ENCODE measurements around the gene ZNF423. TPM values are rescaled to one million over a fixed set of nuclear protein-coding genes. Genes with fewer than 3 reads are reported as not detected.

ZNF423 gene
- total and polyA plus RNA-seq, 10 donors: 0.36 to 7.0 (median 3.7) TPM

GRCh38 chr16:49465661-49466528, 390.0 kb downstream of the ZNF423 start:
- intact Hi-C loops (cut with DNase I; ENCODE audit: low total_unique reads): no loop called here
- TF ChIP-seq POLR2AphosphoS5 (IDR thresholded peaks at IDR 0.05) (no peak), POLR2A (IDR thresholded peaks at IDR 0.05) (no peak), CTCF (IDR thresholded peaks at IDR 0.05 in 8 of 11, conservative IDR thresholded peaks at IDR 0.05 in 3 of 11) (no peak)
- Histone ChIP-seq H3K27me3 (replicated peaks in 1 of 7) (peaks cover 0 to 27% (median 0%) of the 10 kb centered on the region in 7 donors), H3K4me3 (no peak overlapping the region), H3K27ac (no peak overlapping the region), H3K9me3 (no peaks in the 10 kb centered on the region), H3K4me1 (peaks cover 0 to 36% (median 13%) of the 10 kb centered on the region in 6 donors), H3K36me3 (no peaks in the 10 kb centered on the region)
- 87 to 92% (median 91%) methylated on average over 19 of the region's 19 CpGs for WGBS, 5 donors
- peak; percentile 64 for DNase-seq

- TF ChIP-seq CTCF (IDR thresholded peaks at IDR 0.05 in 8 of 11, conservative IDR thresholded peaks at IDR 0.05 in 3 of 11): peak in 3 of 11 experiments; percentile 11 to 32 (median 14)
- no peak for TF ChIP-seq POLR2A (IDR thresholded peaks at IDR 0.05)
Measured at GRCh38 chr16:49464877-49465504, 390.9 kb downstream of the ZNF423 start.

GRCh38 chr16:49464093-49464492, 391.8 kb downstream of the ZNF423 start:
- TF ChIP-seq POLR2A (IDR thresholded peaks at IDR 0.05) (no peak), CTCF (IDR thresholded peaks at IDR 0.05 in 8 of 11, conservative IDR thresholded peaks at IDR 0.05 in 3 of 11) (no peak), POLR2AphosphoS5 (IDR thresholded peaks at IDR 0.05) (no peak)
- WGBS, 5 donors: 62 to 82% (median 73%) methylated on average over 2 of the region's 2 CpGs
- no peaks in the 10 kb centered on the region for H3K9me3 ChIP-seq
- H3K36me3 ChIP-seq: no peaks in the 10 kb centered on the region
- no peak overlapping the region for H3K27ac ChIP-seq
- peak; percentile 45 for DNase-seq
- peaks cover 0 to 27% (median 0%) of the 10 kb centered on the region in 7 donors for H3K27me3 ChIP-seq (replicated peaks in 1 of 7)
- peaks cover 0 to 28% (median 10%) of the 10 kb centered on the region in 6 donors for H3K4me1 ChIP-seq
- intact Hi-C loops (cut with DNase I; ENCODE audit: low total_unique reads): no loop called here
- H3K4me3 ChIP-seq: no peak overlapping the region

More at GRCh38 chr16:49464877-49465504, 390.9 kb downstream of the ZNF423 start:
- no peaks in the 10 kb centered on the region for H3K36me3 ChIP-seq
- H3K4me3 ChIP-seq: no peak overlapping the region
- H3K27ac ChIP-seq: no peak overlapping the region
- H3K27me3 ChIP-seq (replicated peaks in 1 of 7): peaks cover 0 to 27% (median 0%) of the 10 kb centered on the region in 7 donors
- WGBS, 5 donors: 42 to 55% (median 45%) methylated on average over 40 of the region's 40 CpGs
- H3K4me1 ChIP-seq: peaks cover 0 to 28% (median 10%) of the 10 kb centered on the region in 6 donors
- H3K9me3 ChIP-seq: no peaks in the 10 kb centered on the region
- DNase-seq: peak; percentile 73
- intact Hi-C loops (cut with DNase I; ENCODE audit: low total_unique reads): no loop called here

GRCh38 chr16:49463529-49463928, 392.4 kb downstream of the ZNF423 start:
- TF ChIP-seq POLR2AphosphoS5 (IDR thresholded peaks at IDR 0.05) (peak in 2 of 3 donors; percentile 30 to 42), POLR2A (IDR thresholded peaks at IDR 0.05) (no peak), CTCF (IDR thresholded peaks at IDR 0.05 in 8 of 11, conservative IDR thresholded peaks at IDR 0.05 in 3 of 11) (no peak)
- intact Hi-C loops (cut with DNase I; ENCODE audit: low total_unique reads): no loop called here
- Histone ChIP-seq H3K4me3 (no peak overlapping the region), H3K27me3 (replicated peaks in 1 of 7) (peaks cover 0 to 27% (median 0%) of the 10 kb centered on the region in 7 donors), H3K27ac (peak overlapping the region in 2 of 8 donors; percentile 3 to 21), H3K36me3 (no peaks in the 10 kb centered on the region), H3K4me1 (peaks cover 0 to 28% (median 10%) of the 10 kb centered on the region in 6 donors), H3K9me3 (no peaks in the 10 kb centered on the region)
- WGBS, 5 donors: 38 to 55% (median 45%) methylated on average over 7 of the region's 7 CpGs
- DNase-seq: peak; percentile 82
